HG03521 (cell line): ENCODE results near the gene MTA1.

Source experiments
- ATAC-seq: cut with Tn5 transposase; IDR thresholded peaks from one replicate; pipeline ENCODE4 v1.9.1; 2021; ENCODE audit warnings: mild to moderate bottlenecking, moderate library complexity; ENCODE audit not compliant: unreplicated experiment

Gene MTA1

GRCh38 chr14:105495990-105496830, 76.6 kb downstream of the MTA1 start:
- no peak for ATAC-seq

- ATAC-seq = no peak
Observed at GRCh38 chr14:105496831-105497591, 77.4 kb downstream of the MTA1 start.

- ATAC-seq = no peak
Observed at GRCh38 chr14:105497671-105498429, 78.2 kb downstream of the MTA1 start.

- no peak for ATAC-seq
Observed at GRCh38 chr14:105498430-105499255, 79.0 kb downstream of the MTA1 start.

GRCh38 chr14:105499256-105500035, 79.8 kb downstream of the MTA1 start:
- no peak for ATAC-seq

GRCh38 chr14:105500036-105500725, 80.6 kb downstream of the MTA1 start:
- no peak for ATAC-seq

- no peak for ATAC-seq
Observed at GRCh38 chr14:105500726-105501101, 81.1 kb downstream of the MTA1 start.

GRCh38 chr14:105501504-105502291, 82.1 kb downstream of the MTA1 start:
- ATAC-seq = no peak

GRCh38 chr14:105502446-105503295, 83.0 kb downstream of the MTA1 start:
- ATAC-seq = no peak

- no peak for ATAC-seq
Observed at GRCh38 chr14:105503296-105503640, 83.6 kb downstream of the MTA1 start.

GRCh38 chr14:105503935-105504692, 84.5 kb downstream of the MTA1 start:
- no peak for ATAC-seq

GRCh38 chr14:105505101-105505500, 85.5 kb downstream of the MTA1 start:
- no peak for ATAC-seq

- ATAC-seq = no peak
Observed at GRCh38 chr14:105507247-105507646, 87.6 kb downstream of the MTA1 start.

- no peak for ATAC-seq
Observed at GRCh38 chr14:105508069-105508468, 88.4 kb downstream of the MTA1 start.

GRCh38 chr14:105508601-105509000, 89.0 kb downstream of the MTA1 start:
- ATAC-seq = no peak

GRCh38 chr14:105517096-105517495, 97.5 kb downstream of the MTA1 start:
- no peak for ATAC-seq
